HG02610 (cell line): ENCODE results near the gene SLC25A24.
"Not testable (repeated sequence)": the region's sequence is repeated elsewhere in the genome, so short reads cannot be mapped to it uniquely, and the experiment has no call there.

Experiments
- ATAC-seq: cut with Tn5 transposase; IDR thresholded peaks from one replicate; pipeline ENCODE4 v1.9.1; 2021; ENCODE audit warnings: mild to moderate bottlenecking, moderate library complexity; ENCODE audit not compliant: unreplicated experiment

SLC25A24 gene

DNA sequence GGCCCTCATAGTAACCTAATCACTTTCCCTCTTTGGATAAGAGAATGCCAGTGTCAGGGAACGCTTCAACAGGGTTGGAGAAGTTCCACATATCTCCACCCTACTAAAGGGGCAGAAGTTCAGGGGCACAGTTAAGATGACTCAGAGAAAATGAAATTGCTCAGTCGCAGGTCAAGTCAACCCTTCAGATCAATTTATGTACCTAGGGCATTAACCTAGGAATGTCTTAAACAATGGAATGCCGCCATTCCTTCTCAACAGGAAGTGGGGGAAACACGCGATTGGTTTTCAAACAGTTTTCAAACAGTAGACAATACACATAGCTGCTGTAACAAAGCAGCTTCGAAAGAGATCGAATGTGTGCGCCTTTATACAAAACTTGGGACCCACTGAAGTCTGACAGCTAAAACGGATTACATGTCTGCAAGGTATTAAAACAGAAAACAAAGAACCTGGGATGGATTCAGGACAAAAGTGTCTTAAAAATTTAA, 897 bp downstream of the SLC25A24 start:
- no peak for ATAC-seq

DNA sequence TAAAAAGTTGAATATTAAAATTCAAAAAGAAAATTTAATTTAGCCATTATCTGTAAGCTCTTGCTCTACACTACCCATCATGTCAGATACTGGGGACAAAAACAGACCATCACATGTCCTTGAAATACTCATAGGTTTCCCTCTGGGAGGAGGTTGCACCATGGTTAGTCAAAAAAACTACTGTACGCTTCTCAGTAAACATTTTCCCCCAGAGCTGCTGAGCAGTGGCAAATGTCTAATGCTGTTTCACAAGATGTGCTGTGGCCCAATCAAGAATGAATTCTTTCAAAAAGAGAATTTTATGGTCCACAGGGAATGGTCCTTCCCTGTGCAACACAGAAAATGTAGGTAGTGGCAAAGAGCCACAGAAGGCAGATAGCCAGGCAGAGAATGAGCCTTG, 6.1 kb downstream of the SLC25A24 start:
- no peak for ATAC-seq

DNA sequence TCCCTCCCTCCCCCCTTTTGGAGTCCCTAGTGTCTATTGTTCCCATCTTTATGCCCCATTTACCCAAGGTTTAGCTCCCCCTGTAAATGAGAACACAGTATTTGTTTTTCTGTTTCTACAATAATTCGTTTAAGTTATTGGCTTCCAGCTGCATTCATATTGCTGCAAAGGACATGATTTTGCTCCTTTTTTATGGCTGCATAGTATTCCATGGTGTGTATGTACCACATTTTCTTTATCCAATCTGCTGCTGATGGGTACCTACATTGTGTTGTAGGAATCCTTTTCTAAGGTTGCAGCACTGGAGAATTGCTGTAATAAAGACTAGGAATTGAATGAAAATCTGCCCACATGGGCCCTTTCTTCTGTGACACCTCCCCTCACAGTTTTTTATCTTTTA, 6.8 kb downstream of the SLC25A24 start:
- ATAC-seq, result no peak

DNA sequence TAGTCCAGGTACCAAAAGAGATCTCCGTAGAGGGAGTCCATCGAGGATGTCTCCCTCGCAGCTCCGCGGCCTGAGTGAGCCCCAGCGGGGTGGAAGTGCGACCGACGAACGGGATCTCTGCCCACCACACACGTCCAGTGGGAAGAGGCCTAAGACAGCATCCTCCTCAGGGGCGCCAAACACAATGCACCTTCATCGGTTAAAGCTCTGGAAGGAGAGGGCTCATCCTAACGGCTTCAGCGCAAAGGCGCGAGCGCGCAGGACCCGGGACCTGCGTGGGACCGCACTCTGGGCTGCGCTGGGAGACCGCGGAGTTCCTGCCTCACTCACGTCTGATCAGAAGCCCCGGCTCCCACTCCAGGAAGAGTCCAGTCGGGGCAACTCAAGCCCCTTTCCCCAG, 7.6 kb downstream of the SLC25A24 start:
- ATAC-seq, result no peak

DNA sequence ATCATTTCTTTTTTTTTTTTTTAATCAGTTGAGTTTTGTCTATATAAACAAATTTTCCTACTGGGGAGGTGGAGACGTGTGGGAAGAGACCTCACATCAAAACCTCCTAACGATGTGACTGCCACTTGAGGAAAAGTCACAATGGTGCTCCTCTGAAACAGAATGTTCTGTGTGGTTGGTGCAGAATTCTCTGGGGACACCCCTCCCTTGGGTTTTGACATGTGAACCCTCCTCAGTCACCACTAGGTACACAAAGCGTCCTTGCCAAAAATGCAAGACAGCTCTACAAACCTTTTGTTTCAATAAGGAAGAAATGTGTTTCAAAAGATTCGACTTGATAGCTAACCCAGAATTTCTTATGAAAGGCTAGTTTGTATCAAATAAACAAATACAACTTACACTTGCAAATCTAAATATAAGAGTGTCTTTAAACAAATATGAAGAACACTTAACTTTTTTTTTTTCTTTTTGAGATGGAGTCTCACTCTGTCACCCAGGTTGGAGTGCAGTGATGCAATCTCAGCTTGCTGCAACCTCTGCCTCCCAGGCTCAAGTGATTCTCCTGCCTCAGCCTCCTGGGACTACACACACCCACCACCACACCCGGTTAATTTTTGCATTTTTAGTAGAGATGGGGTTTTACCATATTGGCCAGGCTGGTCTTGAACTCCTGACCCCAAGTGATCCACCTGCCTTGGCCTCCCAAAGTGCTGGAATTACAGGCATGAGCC, 9.3 kb downstream of the SLC25A24 start:
- no peak for ATAC-seq

DNA sequence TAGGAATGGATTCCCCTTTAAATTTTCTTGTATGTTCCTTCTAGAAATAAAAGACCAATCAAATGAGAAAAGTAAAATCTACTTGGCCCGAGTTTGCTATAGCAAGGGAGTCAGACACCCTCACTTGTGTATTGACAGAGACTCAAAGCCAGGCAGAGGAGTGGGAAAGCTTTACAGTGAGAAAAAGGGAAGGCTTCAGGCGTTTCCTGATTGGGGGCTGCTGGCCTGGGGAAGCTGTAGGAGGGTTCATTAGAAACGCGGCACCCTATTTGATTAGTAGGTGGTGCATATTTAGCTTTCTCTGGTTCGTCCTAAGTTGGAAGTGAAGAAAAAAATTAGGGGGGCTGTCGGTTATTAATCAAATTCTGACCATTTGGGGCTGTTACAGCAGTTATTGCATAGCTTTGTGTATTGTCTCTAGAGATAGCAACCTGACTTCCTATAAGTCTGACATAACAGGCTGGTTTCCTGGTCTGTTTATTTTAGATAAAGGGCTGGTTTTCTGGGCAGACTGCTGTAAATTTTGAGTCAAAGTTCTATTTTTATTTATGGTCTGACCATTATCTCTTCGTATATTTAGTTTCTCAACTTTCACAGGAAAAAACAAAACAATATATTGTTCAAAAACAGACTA, 10.0 kb downstream of the SLC25A24 start:
- ATAC-seq, result no peak

DNA sequence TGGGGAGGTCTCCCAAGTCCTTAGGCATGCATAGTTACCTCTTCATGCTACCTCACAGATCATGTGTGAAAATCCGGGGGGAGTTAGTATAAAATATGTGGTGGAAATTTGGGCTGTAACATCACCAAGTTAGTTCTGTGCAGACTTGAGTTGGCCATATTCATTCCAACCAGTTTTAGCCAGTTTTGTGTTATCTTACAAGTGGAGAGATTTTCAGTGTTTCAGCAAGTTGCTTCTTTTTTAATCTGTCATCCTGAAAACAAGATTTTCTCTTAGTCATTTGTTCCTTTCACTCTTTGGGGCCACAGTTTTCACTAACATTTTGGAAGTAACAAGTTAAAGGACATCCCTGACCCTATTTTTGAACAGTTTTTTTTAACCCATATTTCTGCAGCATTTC, 11.3 kb downstream of the SLC25A24 start:
- ATAC-seq, result no peak

DNA sequence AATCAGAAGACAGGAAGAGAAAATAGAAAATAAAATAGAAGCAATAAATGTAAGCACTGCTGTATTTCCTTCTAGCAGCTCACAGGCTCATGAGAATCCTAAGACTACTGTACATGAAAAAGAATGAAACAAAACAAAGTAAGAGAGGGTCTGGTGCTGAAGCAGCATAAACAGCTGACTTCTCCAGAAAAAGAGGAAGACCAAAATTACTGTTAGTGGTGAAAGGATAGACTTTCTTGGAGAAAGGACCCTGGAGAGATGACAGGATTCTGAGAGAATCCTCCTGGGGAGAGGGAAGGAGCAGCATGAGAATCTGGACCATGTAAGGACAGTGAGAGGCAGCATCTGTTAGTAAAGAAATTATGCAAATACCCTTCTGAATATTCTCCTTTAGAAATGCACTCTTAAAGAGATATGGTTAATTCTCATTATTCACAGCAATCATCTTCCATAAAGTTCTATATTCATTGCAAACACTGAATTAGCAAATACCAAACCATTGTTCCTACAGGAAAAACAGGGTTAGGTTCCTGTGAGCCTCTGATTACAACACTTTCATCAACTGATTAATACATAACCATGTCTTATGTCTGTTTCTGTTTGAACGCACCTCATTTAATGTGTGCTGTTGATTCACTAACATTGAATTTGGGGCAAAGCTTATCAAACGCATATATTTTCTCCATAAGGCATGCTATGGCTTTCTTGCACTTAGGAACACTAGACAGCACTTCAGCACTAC, 17.0 kb downstream of the SLC25A24 start:
- ATAC-seq, result no peak

DNA sequence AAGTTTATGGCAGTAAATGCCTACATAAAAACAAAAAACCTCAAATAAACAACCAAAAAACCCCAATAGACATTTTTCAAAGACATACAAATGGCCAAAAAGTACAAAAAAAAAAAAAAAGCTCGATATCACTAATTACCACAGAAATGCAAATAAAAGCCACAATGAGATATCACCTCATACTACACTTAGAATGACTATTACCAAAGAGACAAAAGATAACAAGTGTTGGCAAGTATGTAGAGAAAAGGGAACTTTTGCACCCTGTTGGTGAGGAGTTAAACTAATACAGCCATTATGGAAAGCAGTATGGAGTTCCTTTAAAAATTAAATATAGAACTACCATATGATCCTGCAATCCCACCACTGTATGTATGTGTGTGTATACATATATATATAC, 21.1 kb downstream of the SLC25A24 start:
- no peak for ATAC-seq

DNA sequence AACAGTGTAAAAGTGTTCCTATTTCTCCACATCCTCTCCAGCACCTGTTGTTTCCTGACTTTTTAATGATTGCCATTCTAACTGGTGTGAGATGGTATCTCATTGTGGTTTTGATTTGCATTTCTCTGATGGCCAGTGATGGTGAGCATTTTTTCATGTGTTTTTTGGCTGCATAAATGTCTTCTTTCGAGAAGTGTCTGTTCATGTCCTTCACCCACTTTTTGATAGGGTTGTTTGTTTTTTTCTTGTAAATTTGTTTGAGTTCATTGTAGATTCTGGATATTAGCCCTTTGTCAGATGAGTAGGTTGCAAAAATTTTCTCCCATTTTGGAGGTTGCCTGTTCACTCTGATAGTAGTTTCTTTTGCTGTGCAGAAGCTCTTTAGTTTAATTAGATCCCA, 37.7 kb downstream of the SLC25A24 start:
- not testable (repeated sequence) for ATAC-seq

DNA sequence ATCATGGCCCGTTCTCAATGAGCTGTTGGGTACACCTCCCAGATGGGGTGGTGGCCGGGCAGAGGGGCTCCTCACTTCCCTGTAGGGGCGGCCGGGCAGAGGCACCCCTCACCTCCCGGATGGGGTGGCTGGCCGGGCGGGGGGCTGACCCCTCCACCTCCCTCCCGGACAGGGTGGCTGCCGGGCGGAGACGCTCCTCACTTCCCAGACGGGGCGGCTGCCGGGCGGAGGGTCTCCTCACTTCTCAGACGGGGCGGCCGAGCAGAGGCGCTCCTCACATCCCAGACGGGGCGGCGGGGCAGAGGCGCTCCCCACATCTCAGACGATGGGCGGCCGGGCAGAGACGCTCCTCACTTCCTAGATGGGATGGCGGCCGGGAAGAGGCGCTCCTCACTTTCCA, 40.2 kb downstream of the SLC25A24 start:
- ATAC-seq, result not testable (repeated sequence)

DNA sequence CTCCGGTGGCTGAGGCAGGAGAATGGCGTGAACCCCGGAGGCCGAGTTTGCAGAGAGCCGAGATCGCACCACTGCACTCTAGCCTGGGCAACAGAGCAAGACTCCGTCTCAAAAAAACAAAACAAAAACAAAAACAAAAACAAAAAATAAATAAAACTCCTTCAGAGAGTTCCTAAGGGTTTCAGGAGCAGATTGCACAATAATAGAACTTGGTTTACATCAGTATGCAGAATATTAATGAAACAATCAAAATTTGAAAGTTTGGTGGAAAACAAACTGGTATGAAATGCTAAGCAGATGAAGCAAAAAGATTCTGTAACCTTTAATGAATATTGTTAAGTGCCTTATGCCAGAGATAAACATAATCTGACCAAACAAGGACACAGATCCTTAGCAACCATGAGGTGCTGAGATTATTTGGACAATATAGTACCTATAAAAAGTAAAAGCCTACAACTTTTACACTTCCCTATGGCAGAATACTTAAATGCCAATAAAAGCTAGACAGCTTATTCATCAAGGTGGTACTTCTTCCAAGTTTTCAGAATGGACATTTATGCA, 41.2 kb downstream of the SLC25A24 start:
- no peak for ATAC-seq

DNA sequence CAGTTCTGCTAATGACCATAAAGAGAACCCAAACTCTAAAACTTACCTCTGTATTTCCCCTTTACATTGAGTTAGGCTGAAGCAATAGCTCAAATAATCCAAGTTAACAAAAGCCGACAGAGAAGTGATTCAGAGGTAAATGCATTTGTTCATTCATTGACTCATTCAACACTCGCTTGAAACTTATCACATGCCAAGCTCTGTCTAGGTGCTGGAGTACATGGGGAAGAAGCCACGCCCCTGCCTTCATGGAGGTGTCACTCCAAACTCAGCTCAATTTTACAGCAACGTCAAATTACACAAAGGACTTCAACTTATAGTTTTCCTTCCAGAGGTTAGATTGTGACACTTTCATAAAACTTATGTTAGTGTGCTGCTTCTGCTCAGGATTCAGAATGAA, 45.8 kb downstream of the SLC25A24 start:
- no peak for ATAC-seq

DNA sequence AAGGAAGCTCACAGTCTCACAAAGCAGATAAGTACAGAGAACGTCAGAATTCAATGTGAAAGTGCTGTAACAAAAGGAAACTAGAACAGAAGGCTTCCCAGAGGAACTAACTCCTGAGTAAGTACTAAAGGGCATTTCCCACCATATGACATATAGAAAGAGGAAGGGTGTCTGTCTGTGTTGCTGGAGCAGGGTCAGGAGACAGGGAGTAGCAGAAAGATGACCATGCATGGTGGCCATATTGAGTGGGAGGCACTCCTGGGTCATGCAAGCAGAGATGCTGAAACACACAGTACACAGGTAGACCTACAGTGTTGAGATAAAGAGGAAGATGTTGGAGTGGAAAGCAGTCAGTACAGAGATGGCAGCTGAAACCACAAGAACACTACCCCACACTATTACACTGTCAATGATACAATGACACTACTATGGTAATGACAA, 47.3 kb downstream of the SLC25A24 start:
- ATAC-seq, result peak; percentile 41

DNA sequence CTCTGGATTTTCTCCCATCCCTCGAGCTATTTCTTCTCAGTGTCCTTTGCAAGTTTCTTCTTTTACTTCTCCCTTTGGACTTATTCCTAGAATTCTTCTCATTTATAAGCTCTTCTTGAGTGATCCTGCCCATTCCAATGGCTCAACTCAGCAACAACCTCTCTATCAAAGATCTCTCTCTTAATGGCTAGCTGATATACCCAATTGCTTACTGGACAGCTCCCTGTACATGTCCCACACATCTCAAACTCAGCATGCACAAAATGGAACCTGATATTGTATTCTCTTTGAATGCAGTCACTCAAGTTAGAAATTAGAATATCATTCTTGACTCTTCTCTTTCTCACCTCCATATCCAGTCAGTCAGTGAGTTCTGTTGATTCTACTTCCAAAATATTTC, 48.6 kb downstream of the SLC25A24 start:
- no peak for ATAC-seq

DNA sequence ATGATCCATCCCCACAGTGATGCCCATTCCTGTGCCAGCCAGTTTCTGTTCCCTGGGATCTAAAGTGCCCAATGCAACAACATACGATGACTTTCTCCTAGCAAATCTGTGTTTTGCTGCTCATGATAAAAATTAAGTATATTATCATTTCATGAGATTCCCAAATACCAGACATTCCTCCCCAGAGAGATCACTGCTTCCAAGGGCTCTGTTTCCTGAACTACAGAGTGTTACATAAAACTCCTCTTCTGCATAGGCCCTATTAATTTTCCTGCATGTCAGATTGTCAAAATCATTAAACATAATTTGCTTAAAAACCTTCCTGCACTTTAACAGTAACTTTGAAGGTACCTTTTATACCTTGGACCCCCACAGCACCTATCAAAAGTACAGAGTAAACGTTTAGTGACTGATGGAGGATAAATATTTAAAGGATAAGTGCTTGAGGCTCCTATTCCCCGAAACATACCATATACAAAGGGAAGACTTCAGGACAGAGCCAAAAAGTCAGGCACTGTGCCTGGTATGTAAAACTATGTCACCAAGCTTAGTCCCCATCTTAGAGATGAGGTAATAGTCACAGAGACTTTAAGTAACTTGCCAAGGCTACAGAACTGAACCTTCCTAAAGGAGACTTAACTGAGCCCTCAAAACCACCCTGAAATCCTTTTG, 50.2 kb downstream of the SLC25A24 start:
- ATAC-seq, result no peak

DNA sequence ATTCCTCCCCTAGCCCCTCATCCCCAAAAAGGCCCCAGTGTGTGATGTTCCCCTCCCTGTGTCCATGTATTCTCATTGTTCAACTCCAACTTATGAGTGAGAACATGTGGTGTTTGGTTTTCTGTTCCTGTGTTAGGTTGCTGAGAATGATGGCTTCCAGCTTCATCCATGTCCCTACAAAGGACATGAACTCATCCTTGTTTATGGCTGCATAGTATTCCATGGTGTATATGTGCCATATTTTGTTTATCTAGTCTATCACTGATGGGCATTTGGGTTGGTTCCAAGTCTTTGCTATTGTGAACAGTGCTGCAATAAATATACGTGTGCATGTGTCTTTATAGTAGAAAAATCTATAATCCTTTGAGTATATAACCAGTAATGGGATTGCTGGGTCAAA, 55.6 kb downstream of the SLC25A24 start:
- not testable (repeated sequence) for ATAC-seq

DNA sequence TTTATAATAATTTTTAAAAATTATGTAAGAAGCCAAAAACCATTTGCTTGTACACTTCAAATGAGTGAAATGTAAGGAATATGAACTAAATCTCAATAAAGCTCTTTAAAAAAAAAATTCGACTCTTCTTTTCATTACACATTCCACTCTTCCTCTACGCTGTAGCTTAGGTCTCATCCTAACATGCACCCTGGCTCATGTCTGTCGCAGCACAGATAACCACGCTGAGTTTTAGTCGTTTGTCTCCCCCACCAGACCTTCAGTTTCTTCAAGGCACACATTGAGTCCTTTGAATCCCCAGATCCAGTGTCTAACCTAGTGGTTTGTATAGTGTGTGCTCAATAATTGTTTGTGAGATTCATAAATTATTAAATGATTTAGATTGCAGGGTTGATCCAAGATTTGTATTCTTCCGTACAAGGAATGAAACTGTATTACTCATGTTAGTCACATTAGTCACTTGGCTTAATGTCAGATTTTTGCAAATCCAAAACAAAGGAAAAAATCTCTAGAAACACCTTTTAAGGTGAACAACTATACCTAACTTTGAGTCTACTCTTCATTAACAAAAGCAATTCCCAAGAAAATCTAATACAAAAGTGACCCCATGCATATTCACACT, 57.3 kb downstream of the SLC25A24 start:
- no peak for ATAC-seq

DNA sequence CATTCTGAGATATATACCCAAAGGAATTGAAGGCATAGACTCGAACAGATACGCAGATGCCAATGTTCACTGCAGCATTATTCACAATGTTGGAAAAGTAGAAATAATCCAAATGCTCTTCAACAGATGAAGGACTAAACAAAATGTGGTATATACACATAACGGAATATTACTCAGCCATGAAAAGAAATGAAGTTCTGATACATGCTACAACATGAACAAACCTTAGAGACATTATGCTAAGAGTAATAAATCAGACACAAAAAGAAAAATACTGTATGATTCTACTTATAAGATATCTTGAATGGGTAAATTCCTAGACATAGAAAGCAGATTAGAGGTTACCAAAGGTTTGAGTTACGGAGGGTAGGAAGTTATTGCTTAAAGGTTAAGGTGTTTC, 57.9 kb downstream of the SLC25A24 start:
- no peak for ATAC-seq

DNA sequence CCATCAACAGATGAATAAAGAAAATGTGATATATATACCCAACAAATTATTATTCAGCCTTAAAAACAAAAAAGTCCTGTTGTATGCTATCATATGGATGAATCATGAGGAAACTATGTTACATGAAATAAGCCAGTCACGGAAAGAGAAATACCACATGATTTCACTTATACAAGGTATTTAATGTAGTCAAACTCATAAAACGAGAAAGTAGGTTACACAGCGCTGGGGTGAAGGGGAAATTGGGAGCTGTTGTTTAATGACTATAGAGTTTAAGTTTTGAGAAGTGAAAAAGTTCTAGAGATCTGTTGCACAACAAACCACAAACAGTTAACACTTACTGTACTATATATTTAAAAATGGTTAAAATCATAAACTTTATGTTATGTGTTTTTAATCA, 58.5 kb downstream of the SLC25A24 start:
- ATAC-seq, result no peak

DNA sequence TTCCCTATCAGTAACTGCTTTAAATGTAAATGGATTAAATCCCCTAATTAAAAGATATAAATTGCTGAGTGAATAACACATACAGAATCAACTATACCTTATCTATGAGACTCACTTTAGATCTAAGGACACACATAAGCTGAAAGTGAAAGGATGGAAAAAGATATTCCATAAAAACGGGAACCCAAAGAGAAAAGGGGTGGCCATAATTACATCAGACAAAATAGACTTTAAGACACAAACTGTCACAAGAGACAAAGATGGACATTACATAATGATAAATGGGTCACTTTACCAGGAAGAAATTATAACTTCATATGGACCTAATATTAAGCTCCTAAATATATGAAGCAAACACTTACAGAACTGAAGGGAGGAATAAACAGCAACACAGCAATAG, 59.2 kb downstream of the SLC25A24 start:
- no peak for ATAC-seq
